Mesodermal cell (in vitro differentiated cells): Measurements from ENCODE around the gene PIP5KL1.

Experiments used
- H3K27ac ChIP-seq: 2 replicates; pipeline ENCODE4 v1.7.0; 2013; ENCODE audit warnings: mild to moderate bottlenecking, low read depth, low read length, moderate library complexity; ENCODE audit not compliant: severe bottlenecking
- H3K36me3 ChIP-seq: 2 replicates; pipeline ENCODE4 v1.7.1; 2013; ENCODE audit warnings: mild to moderate bottlenecking, low read length, moderate library complexity; ENCODE audit not compliant: control insufficient read depth, insufficient read depth
- H3K4me1 ChIP-seq: one replicate; pipeline ENCODE4 v1.7.1; 2013; ENCODE audit warnings: mild to moderate bottlenecking, low read length; ENCODE audit not compliant: insufficient read depth, control insufficient read depth, poor library complexity, severe bottlenecking
- H3K4me3 ChIP-seq: 2 replicates; pipeline ENCODE4 v1.7.0; 2013; ENCODE audit warnings: low read length, control low read depth, mild to moderate bottlenecking; ENCODE audit not compliant: insufficient read depth, poor library complexity, severe bottlenecking; ENCODE audit errors: extremely low read depth
- H3K9me3 ChIP-seq: 2 replicates; pipeline ENCODE4 v1.7.1; 2013; ENCODE audit warnings: mild to moderate bottlenecking, low read length, moderate library complexity; ENCODE audit not compliant: control insufficient read depth
- WGBS, 2 experiments: methylation state at CpG; one replicate each; pipeline ENCODE4 v1.1.5; 2013; ENCODE audit warnings: missing lambda C conversion rate in 2 of 2; ENCODE audit not compliant: insufficient coverage in 2 of 2; 5-methylcytosine and 5-hydroxymethylcytosine counted together

PIP5KL1 gene

GRCh38 chr9:127898433-127899127 is 32.0 kb downstream of the PIP5KL1 start:
- Histone ChIP-seq H3K4me3 (peak overlapping the region; percentile 76), H3K36me3 (peaks cover 31% of the 10 kb centered on the region), H3K27ac (peak overlapping the region; percentile 55), H3K4me1 (peaks cover 13% of the 10 kb centered on the region), H3K9me3 (peaks cover 17% of the 10 kb centered on the region)
- WGBS, 2 experiments = 27 to 36% methylated on average over 18 to 22 of the region's 32 CpGs

- WGBS, 2 experiments = 11% methylated on average over 14 to 16 of the region's 19 CpGs
- H3K4me1 ChIP-seq = peaks cover 9% of the 10 kb centered on the region
- peak overlapping the region; percentile 5 for H3K4me3 ChIP-seq
- peaks cover 45% of the 10 kb centered on the region for H3K36me3 ChIP-seq
- peak overlapping the region; percentile 69 for H3K27ac ChIP-seq
- H3K9me3 ChIP-seq = peaks cover 27% of the 10 kb centered on the region
Observed at GRCh38 chr9:127897193-127897692, 33.3 kb downstream of the PIP5KL1 start.

GRCh38 chr9:127896395-127897192 is 34.0 kb downstream of the PIP5KL1 start:
- Histone ChIP-seq H3K36me3 (peaks cover 49% of the 10 kb centered on the region), H3K9me3 (peaks cover 27% of the 10 kb centered on the region), H3K4me3 (no peak overlapping the region), H3K27ac (peak overlapping the region; percentile 24), H3K4me1 (peaks cover 9% of the 10 kb centered on the region)
- WGBS, 2 experiments = 78 to 81% methylated on average over 12 to 14 of the region's 16 CpGs

- 96 to 98% methylated on average over 6 to 8 of the region's 8 CpGs for WGBS, 2 experiments
Observed at GRCh38 chr9:127895811-127896210, 34.8 kb downstream of the PIP5KL1 start.

GRCh38 chr9:127893392-127893791 is 37.2 kb downstream of the PIP5KL1 start:
- H3K4me1 ChIP-seq = no peaks in the 10 kb centered on the region
- peaks cover 73% of the 10 kb centered on the region for H3K36me3 ChIP-seq
- H3K9me3 ChIP-seq = peaks cover 27% of the 10 kb centered on the region
- no peak overlapping the region for H3K4me3 ChIP-seq
- H3K27ac ChIP-seq = no peak overlapping the region
- WGBS, 2 experiments = 93 to 95% methylated on average over 3 to 4 of the region's 4 CpGs

More at GRCh38 chr9:127895811-127896210, 34.8 kb downstream of the PIP5KL1 start:
- Histone ChIP-seq H3K27ac (no peak overlapping the region), H3K9me3 (peaks cover 27% of the 10 kb centered on the region), H3K4me3 (no peak overlapping the region), H3K4me1 (peaks cover 5% of the 10 kb centered on the region), H3K36me3 (peaks cover 56% of the 10 kb centered on the region)

GRCh38 chr9:127892831-127893230 is 37.7 kb downstream of the PIP5KL1 start:
- Histone ChIP-seq H3K4me3 (no peak overlapping the region), H3K27ac (no peak overlapping the region), H3K4me1 (no peaks in the 10 kb centered on the region), H3K36me3 (peaks cover 76% of the 10 kb centered on the region), H3K9me3 (peaks cover 27% of the 10 kb centered on the region)
- WGBS, 2 experiments = 95 to 100% methylated on average over 6 of the region's 6 CpGs

- H3K4me3 ChIP-seq = no peak overlapping the region
- H3K4me1 ChIP-seq = peaks cover 8% of the 10 kb centered on the region
- WGBS, 2 experiments = 100% methylated on average over 1 to 2 of the region's 3 CpGs
- H3K9me3 ChIP-seq = peaks cover 22% of the 10 kb centered on the region
- H3K27ac ChIP-seq = no peak overlapping the region
- peaks cover 78% of the 10 kb centered on the region for H3K36me3 ChIP-seq
Observed at GRCh38 chr9:127890053-127890452, 40.5 kb downstream of the PIP5KL1 start.

- Histone ChIP-seq H3K4me3 (no peak overlapping the region), H3K27ac (no peak overlapping the region), H3K4me1 (peaks cover 16% of the 10 kb centered on the region), H3K9me3 (peaks cover 2% of the 10 kb centered on the region), H3K36me3 (peaks cover 57% of the 10 kb centered on the region)
- WGBS, 2 experiments = 67 to 80% methylated on average over 1 of the region's 2 CpGs
Observed at GRCh38 chr9:127887792-127888191, 42.8 kb downstream of the PIP5KL1 start.

- no peaks in the 10 kb centered on the region for H3K9me3 ChIP-seq
- WGBS, 2 experiments = 98 to 99% methylated on average over 13 to 14 of the region's 18 CpGs
- H3K4me3 ChIP-seq = no peak overlapping the region
- peaks cover 47% of the 10 kb centered on the region for H3K36me3 ChIP-seq
- no peak overlapping the region for H3K27ac ChIP-seq
- H3K4me1 ChIP-seq = peaks cover 16% of the 10 kb centered on the region
Observed at GRCh38 chr9:127886401-127886972, 44.1 kb downstream of the PIP5KL1 start.

- H3K4me3 ChIP-seq = no peak overlapping the region
- H3K9me3 ChIP-seq = no peaks in the 10 kb centered on the region
- peaks cover 16% of the 10 kb centered on the region for H3K4me1 ChIP-seq
- H3K27ac ChIP-seq = peak overlapping the region; percentile 29
- H3K36me3 ChIP-seq = peaks cover 39% of the 10 kb centered on the region
- WGBS, 2 experiments = 71 to 78% methylated on average over 8 to 9 of the region's 13 CpGs
Observed at GRCh38 chr9:127885508-127886281, 44.9 kb downstream of the PIP5KL1 start.
